Liver (tissue), 3 donors: ENCODE data around the gene LRMDA.

Source experiments
- GABPA ChIP-seq, 2 donors: IDR thresholded peaks in 1 of 2; conservative IDR thresholded peaks in 1 of 2; 2 replicates each; pipeline ENCODE4 v1.6.1; 2016; ENCODE audit warnings: antibody characterized with exemption in 2 of 2, mild to moderate bottlenecking in 1 of 2, moderate library complexity in 1 of 2
- RAD21 ChIP-seq, 2 donors: IDR thresholded peaks; 2 replicates each; pipeline ENCODE4 v1.6.1; 2016; ENCODE audit warnings: antibody characterized with exemption in 2 of 2, mild to moderate bottlenecking in 2 of 2
- SP1 ChIP-seq: IDR thresholded peaks from 2 replicates; pipeline ENCODE4 v1.6.1; 2018; ENCODE audit warnings: antibody characterized with exemption, mild to moderate bottlenecking
- TAF1 ChIP-seq: conservative IDR thresholded peaks from 2 replicates; pipeline ENCODE4 v1.6.1; 2016; ENCODE audit warnings: antibody characterized with exemption, mild to moderate bottlenecking
- TF ChIP-seq, protein P1 (sequence below): fragments of 150-350 bp; IDR thresholded peaks from 2 replicates; pipeline ENCODE4 v1.5.1; 2017; ENCODE audit warnings: improper control_type of control experiment, low read depth, low read length; ENCODE audit not compliant: missing input control
- TF ChIP-seq, protein P2 (sequence below): IDR thresholded peaks from 2 replicates; pipeline ENCODE4 v1.6.1; 2016; ENCODE audit warnings: antibody characterized with exemption
- TF ChIP-seq, protein P3 (sequence below): IDR thresholded peaks from 2 replicates; pipeline ENCODE4 v1.6.1; 2016; ENCODE audit warnings: antibody characterized with exemption
- donor health status: healthy.
- donor health status: healthy.

- TF ChIP-seq, protein P1, sequence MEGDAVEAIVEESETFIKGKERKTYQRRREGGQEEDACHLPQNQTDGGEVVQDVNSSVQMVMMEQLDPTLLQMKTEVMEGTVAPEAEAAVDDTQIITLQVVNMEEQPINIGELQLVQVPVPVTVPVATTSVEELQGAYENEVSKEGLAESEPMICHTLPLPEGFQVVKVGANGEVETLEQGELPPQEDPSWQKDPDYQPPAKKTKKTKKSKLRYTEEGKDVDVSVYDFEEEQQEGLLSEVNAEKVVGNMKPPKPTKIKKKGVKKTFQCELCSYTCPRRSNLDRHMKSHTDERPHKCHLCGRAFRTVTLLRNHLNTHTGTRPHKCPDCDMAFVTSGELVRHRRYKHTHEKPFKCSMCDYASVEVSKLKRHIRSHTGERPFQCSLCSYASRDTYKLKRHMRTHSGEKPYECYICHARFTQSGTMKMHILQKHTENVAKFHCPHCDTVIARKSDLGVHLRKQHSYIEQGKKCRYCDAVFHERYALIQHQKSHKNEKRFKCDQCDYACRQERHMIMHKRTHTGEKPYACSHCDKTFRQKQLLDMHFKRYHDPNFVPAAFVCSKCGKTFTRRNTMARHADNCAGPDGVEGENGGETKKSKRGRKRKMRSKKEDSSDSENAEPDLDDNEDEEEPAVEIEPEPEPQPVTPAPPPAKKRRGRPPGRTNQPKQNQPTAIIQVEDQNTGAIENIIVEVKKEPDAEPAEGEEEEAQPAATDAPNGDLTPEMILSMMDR = no peak
- TF ChIP-seq GABPA (IDR thresholded peaks at IDR 0.05 in 1 of 2, conservative IDR thresholded peaks at IDR 0.05 in 1 of 2) = no peak
- TF ChIP-seq, protein P2, sequence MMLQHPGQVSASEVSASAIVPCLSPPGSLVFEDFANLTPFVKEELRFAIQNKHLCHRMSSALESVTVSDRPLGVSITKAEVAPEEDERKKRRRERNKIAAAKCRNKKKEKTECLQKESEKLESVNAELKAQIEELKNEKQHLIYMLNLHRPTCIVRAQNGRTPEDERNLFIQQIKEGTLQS = no peak
- TF ChIP-seq SP1 = no peak
- no peak for TF ChIP-seq RAD21 (IDR thresholded peaks at IDR 0.05)
- TF ChIP-seq, protein P3, sequence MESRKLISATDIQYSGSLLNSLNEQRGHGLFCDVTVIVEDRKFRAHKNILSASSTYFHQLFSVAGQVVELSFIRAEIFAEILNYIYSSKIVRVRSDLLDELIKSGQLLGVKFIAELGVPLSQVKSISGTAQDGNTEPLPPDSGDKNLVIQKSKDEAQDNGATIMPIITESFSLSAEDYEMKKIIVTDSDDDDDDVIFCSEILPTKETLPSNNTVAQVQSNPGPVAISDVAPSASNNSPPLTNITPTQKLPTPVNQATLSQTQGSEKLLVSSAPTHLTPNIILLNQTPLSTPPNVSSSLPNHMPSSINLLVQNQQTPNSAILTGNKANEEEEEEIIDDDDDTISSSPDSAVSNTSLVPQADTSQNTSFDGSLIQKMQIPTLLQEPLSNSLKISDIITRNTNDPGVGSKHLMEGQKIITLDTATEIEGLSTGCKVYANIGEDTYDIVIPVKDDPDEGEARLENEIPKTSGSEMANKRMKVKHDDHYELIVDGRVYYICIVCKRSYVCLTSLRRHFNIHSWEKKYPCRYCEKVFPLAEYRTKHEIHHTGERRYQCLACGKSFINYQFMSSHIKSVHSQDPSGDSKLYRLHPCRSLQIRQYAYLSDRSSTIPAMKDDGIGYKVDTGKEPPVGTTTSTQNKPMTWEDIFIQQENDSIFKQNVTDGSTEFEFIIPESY = no peak
- TF ChIP-seq TAF1 = no peak
These were observed 760.7 kb downstream of the LRMDA start for GRCh38 chr10:76192151-76192550.
